Suprapubic skin (tissue), 4 donors: ENCODE results near the gene ADAP2.
"Not testable (repeated sequence)": the region's sequence is repeated elsewhere in the genome, so short reads cannot be mapped to it uniquely, and the experiment has no call there.

Experiments
- POLR2A ChIP-seq, 2 donors: fragments of 450-650 bp; IDR thresholded peaks; one replicate each; pipeline ENCODE4 v1.6.1; 2017; ENCODE audit warnings: antibody characterized with exemption in 2 of 2, mild to moderate bottlenecking in 2 of 2, moderate library complexity in 2 of 2
- POLR2AphosphoS5 ChIP-seq, 3 donors: sonication (generic); formaldehyde crosslinking; IDR thresholded peaks; one replicate each; pipeline ENCODE4 v1.6.1; 2017; ENCODE audit warnings: antibody characterized with exemption in 3 of 3
- TF ChIP-seq, protein P1 (sequence below), 2 donors: fragments of 200-600 bp in 1 of 2; fragments of 450-650 bp in 1 of 2; sonication (generic) in 1 of 2; IDR thresholded peaks; one replicate each; pipeline ENCODE4 v1.5.1; 2016 to 2019; ENCODE audit warnings: antibody characterized with exemption in 2 of 2, mild to moderate bottlenecking in 1 of 2, moderate library complexity in 1 of 2

- TF ChIP-seq, protein P1, sequence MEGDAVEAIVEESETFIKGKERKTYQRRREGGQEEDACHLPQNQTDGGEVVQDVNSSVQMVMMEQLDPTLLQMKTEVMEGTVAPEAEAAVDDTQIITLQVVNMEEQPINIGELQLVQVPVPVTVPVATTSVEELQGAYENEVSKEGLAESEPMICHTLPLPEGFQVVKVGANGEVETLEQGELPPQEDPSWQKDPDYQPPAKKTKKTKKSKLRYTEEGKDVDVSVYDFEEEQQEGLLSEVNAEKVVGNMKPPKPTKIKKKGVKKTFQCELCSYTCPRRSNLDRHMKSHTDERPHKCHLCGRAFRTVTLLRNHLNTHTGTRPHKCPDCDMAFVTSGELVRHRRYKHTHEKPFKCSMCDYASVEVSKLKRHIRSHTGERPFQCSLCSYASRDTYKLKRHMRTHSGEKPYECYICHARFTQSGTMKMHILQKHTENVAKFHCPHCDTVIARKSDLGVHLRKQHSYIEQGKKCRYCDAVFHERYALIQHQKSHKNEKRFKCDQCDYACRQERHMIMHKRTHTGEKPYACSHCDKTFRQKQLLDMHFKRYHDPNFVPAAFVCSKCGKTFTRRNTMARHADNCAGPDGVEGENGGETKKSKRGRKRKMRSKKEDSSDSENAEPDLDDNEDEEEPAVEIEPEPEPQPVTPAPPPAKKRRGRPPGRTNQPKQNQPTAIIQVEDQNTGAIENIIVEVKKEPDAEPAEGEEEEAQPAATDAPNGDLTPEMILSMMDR (IDR thresholded peaks at IDR 0.05), result not testable (repeated sequence)
- TF ChIP-seq POLR2AphosphoS5, POLR2A (IDR thresholded peaks at IDR 0.05): not testable (repeated sequence)
Measured at GRCh38 chr17:30979919-30980318, 58.2 kb downstream of the ADAP2 start.
